IMR-90 (cell line): Measurements from ENCODE around the gene SIN3B. TPM values are rescaled to one million over a fixed set of nuclear protein-coding genes. Genes with fewer than 3 reads are reported as not detected.

Experiments
- ATAC-seq: fragments of 200-7000 bp; cut with Tn5 transposase; 2 replicates; pipeline ENCODE4 v1.9.1; 2020; ENCODE audit warnings: low read depth, mild to moderate bottlenecking, moderate library complexity
- BruUV-seq: library from RNA; stranded (reverse); fragments of 400-500 nt; replicated peaks from 2 replicates; lab custom pipeline; 2021; lab: Mats Ljungman, UMichigan
- CTCF ChIA-PET: fragments of 300-600 bp; formaldehyde crosslinking; extraction: SDS; loops from one replicate; lab custom pipeline; 2021; ENCODE audit warnings: antibody characterized with exemption; lab: Yijun Ruan, JAX
- POLR2A ChIA-PET: fragments of 300-600 bp; sonication (Branson Sonifier 250); formaldehyde crosslinking; loops from one replicate; lab custom pipeline; 2022; ENCODE audit warnings: antibody characterized with exemption; ENCODE audit not compliant: unreplicated experiment; lab: Charles Lee
- DNase-seq: peaks from one replicate; pipeline ENCODE4 v3.0.0; 2013
- H2AFZ ChIP-seq: replicated peaks from 2 replicates; pipeline ENCODE3; 2013; ENCODE audit warnings: low read length, mild to moderate bottlenecking; ENCODE audit not compliant: poor library complexity
- H2AK5ac ChIP-seq: 2 replicates; pipeline ENCODE4 v1.6.1; 2013; ENCODE audit warnings: low read depth, low read length, inconsistent platforms
- H2AK9ac ChIP-seq: replicated peaks from 2 replicates; pipeline ENCODE3; 2013; ENCODE audit warnings: mild to moderate bottlenecking, low read depth, low read length, moderate library complexity; ENCODE audit not compliant: poor library complexity
- H2BK120ac ChIP-seq: 2 replicates; pipeline ENCODE4 v1.6.1; 2013; ENCODE audit warnings: low read depth, low read length, inconsistent platforms
- H2BK15ac ChIP-seq: 3 replicates; pipeline ENCODE4 v1.6.1; 2013; ENCODE audit warnings: low read depth, low read length, inconsistent platforms
- H2BK20ac ChIP-seq: 2 replicates; pipeline ENCODE4 v1.6.1; 2013; ENCODE audit warnings: low read depth, mild to moderate bottlenecking, inconsistent platforms, low read length, moderate library complexity
- H2BK5ac ChIP-seq: 2 replicates; pipeline ENCODE4 v1.6.1; 2013; ENCODE audit warnings: mild to moderate bottlenecking, low read depth, low read length, inconsistent platforms; ENCODE audit not compliant: poor library complexity, severe bottlenecking
- H3K14ac ChIP-seq: replicated peaks from 2 replicates; pipeline ENCODE4 v1.6.1; 2013; ENCODE audit warnings: low read depth, low read length, inconsistent platforms
- H3K18ac ChIP-seq: 2 replicates; pipeline ENCODE4 v1.6.1; 2013; ENCODE audit warnings: low read depth, low read length, control low read depth
- H3K23ac ChIP-seq: 2 replicates; pipeline ENCODE4 v1.6.1; 2013; ENCODE audit warnings: low read depth, low read length, inconsistent platforms
- H3K27ac ChIP-seq: 2 replicates; pipeline ENCODE4 v1.5.1; 2013; ENCODE audit warnings: mild to moderate bottlenecking, control low read depth, low read length; ENCODE audit not compliant: insufficient read depth
- H3K27me3 ChIP-seq: 2 replicates; pipeline ENCODE4 v1.6.1; 2013; ENCODE audit warnings: low read length; ENCODE audit not compliant: control insufficient read depth, insufficient read depth
- H3K36me3 ChIP-seq: 2 replicates; pipeline ENCODE4 v1.6.1; 2013; ENCODE audit warnings: low read length, mixed read lengths; ENCODE audit not compliant: control insufficient read depth, insufficient read depth
- H3K4ac ChIP-seq: 2 replicates; pipeline ENCODE4 v1.6.1; 2013; ENCODE audit warnings: low read depth, low read length, inconsistent platforms
- H3K4me1 ChIP-seq: 2 replicates; pipeline ENCODE4 v1.6.1; 2013; ENCODE audit warnings: low read length, mixed read lengths; ENCODE audit not compliant: control insufficient read depth, insufficient read depth
- H3K4me2 ChIP-seq: 2 replicates; pipeline ENCODE4 v1.6.1; 2013; ENCODE audit warnings: low read depth, mild to moderate bottlenecking, control low read depth, low read length, moderate library complexity
- H3K4me3 ChIP-seq: 2 replicates; pipeline ENCODE4 v1.5.1; 2013; ENCODE audit warnings: low read depth, mild to moderate bottlenecking, control low read depth, low read length, moderate library complexity; ENCODE audit not compliant: insufficient read depth
- H3K56ac ChIP-seq: 2 replicates; pipeline ENCODE4 v1.6.1; 2013; ENCODE audit warnings: low read length, inconsistent platforms; ENCODE audit not compliant: insufficient read depth; ENCODE audit errors: extremely low read depth
- H3K79me1 ChIP-seq, 2 experiments: 2 replicates each; pipeline ENCODE4 v1.6.1; 2013; ENCODE audit warnings: low read length in 2 of 2, inconsistent platforms in 1 of 2, low read depth in 1 of 2
- H3K9ac ChIP-seq: 2 replicates; pipeline ENCODE4 v1.6.1; 2013; ENCODE audit warnings: low read depth, low read length, control low read depth
- H3K9me1 ChIP-seq: 2 replicates; pipeline ENCODE4 v1.6.1; 2013; ENCODE audit warnings: low read length, inconsistent platforms; ENCODE audit not compliant: insufficient read depth
- H3K9me3 ChIP-seq: 2 replicates; pipeline ENCODE4 v1.6.1; 2013; ENCODE audit warnings: low read length; ENCODE audit not compliant: control insufficient read depth, insufficient read depth
- H4K20me1 ChIP-seq: 2 replicates; pipeline ENCODE4 v1.6.1; 2013; ENCODE audit warnings: low read length, inconsistent platforms; ENCODE audit not compliant: insufficient read depth
- H4K5ac ChIP-seq: 2 replicates; pipeline ENCODE4 v1.6.1; 2013; ENCODE audit warnings: mild to moderate bottlenecking, low read depth, low read length, control low read depth
- H4K8ac ChIP-seq, 2 experiments: 2 replicates each; pipeline ENCODE4 v1.6.1; 2013; ENCODE audit warnings: low read depth in 2 of 2, low read length in 2 of 2, control low read depth in 1 of 2, inconsistent platforms in 1 of 2
- H4K91ac ChIP-seq: 2 replicates; pipeline ENCODE4 v1.6.1; 2013; ENCODE audit warnings: low read depth, low read length, inconsistent platforms; ENCODE audit not compliant: insufficient read depth
- BHLHE40 ChIP-seq: fragments of 150-350 bp; IDR thresholded peaks from 2 replicates; pipeline ENCODE4 v1.6.1; 2016; ENCODE audit warnings: mild to moderate bottlenecking, low read depth, low read length
- CEBPB ChIP-seq: IDR thresholded peaks from 2 replicates; pipeline ENCODE4 v1.6.1; 2012; ENCODE audit warnings: low read depth, low read length, improper control_type of control experiment
- CTCF ChIP-seq: conservative IDR thresholded peaks from 2 replicates; pipeline ENCODE4 v1.5.1; 2012; ENCODE audit warnings: mild to moderate bottlenecking, low read depth, low read length, improper control_type of control experiment
- POLR2A ChIP-seq: IDR thresholded peaks from 2 replicates; pipeline ENCODE4 v1.6.1; 2012; ENCODE audit warnings: mild to moderate bottlenecking, low read depth, low read length
- RCOR1 ChIP-seq: IDR thresholded peaks from 2 replicates; pipeline ENCODE4 v1.6.1; 2012; ENCODE audit warnings: mild to moderate bottlenecking, low read length, improper control_type of control experiment; ENCODE audit not compliant: insufficient replicate concordance
- WGBS, 2 experiments: methylation state at CpG; one replicate each; pipeline versions ENCODE4 v1.1.5 to v1.1.7; 2013; ENCODE audit warnings: missing lambda C conversion rate in 2 of 2; ENCODE audit not compliant: insufficient read length in 1 of 2; ENCODE audit errors: extremely low coverage in 2 of 2; 5-methylcytosine and 5-hydroxymethylcytosine counted together
- dilution Hi-C: fragments of 300-500 bp; cut with HindIII; formaldehyde crosslinking; loops from one replicate; pipeline ENCODE4 v1.14.3; 2018; ENCODE audit warnings: low sequenced_read_pairs; ENCODE audit not compliant: unreplicated experiment
- in situ Hi-C: fragments of 300-500 bp; cut with MboI; formaldehyde crosslinking; loops from 3 replicates; pipeline ENCODE4 v1.14.3; 2019; ENCODE audit warnings: low sequenced_read_pairs, inconsistent platforms, mixed read lengths
- intact Hi-C: fragments of 100-400 bp; cut with micrococcal nuclease; formaldehyde crosslinking; loops from 2 replicates; pipeline ENCODE4 v1.10.0; 2022
- polyA plus RNA-seq, 3 experiments: library from polyadenylated mRNA; depleted of rRNA; stranded (reverse); fragments of >200 nt; gene quantifications; 2 replicates each; pipeline ENCODE4 v1.2.3, GENCODE V29; 2012; ENCODE audit warnings: low replicate concordance in 1 of 3
- total RNA-seq: library from RNA; depleted of rRNA; stranded (reverse); fragments of >200 nt; gene quantifications from 2 replicates; pipeline ENCODE4 v1.2.3, GENCODE V29; 2012

SIN3B gene
- total and polyA plus RNA-seq, 2 of the 4 experiments (the other 2 are of a cell fraction), result 7.9 to 40.0 TPM

GRCh38 chr19:16921766-16922591, 92.8 kb downstream of the SIN3B start:
- no peaks in the 10 kb centered on the region; the same call in 1 of the 2 replicates for H3K4me1 ChIP-seq
- CTCF ChIA-PET, result no interaction called here
- H3K27me3 ChIP-seq, result no peaks in the 10 kb centered on the region
- ATAC-seq (no peak), DNase-seq (no peak)
- no peaks in the 10 kb centered on the region for H3K9me1 ChIP-seq
- H3K27ac ChIP-seq, result no peak overlapping the region
- BruUV-seq, result no TSS peak
- POLR2A ChIA-PET, result no interaction called here
- H3K36me3 ChIP-seq, result no peaks in the 10 kb centered on the region
- no peak overlapping the region for H2BK120ac ChIP-seq
- no peak overlapping the region for H2BK5ac ChIP-seq
- no peak overlapping the region for H3K4me2 ChIP-seq
- no peak overlapping the region for H4K91ac ChIP-seq
- no peak overlapping the region for H2BK15ac ChIP-seq
- no peak overlapping the region for H3K18ac ChIP-seq
- H4K20me1 ChIP-seq, result no peaks in the 10 kb centered on the region
- H4K8ac ChIP-seq, result no peak overlapping the region
- H3K56ac ChIP-seq, result no peak overlapping the region
- dilution Hi-C loops, result no loop called here
- no peaks in the 10 kb centered on the region for H3K79me1 ChIP-seq
- no peak overlapping the region for H3K9ac ChIP-seq
- H2AK5ac ChIP-seq, result no peak overlapping the region
- H3K9me3 ChIP-seq, result peaks cover 10% of the 10 kb centered on the region
- intact Hi-C loops, result no loop called here
- in situ Hi-C loops, result no loop called here
- H2BK20ac ChIP-seq, result no peak overlapping the region
- H4K5ac ChIP-seq, result no peak overlapping the region
- H3K4ac ChIP-seq, result no peak overlapping the region
- TF ChIP-seq CEBPB (no peak), CTCF (no peak), BHLHE40 (no peak), POLR2A (no peak), RCOR1 (no peak)
- H3K23ac ChIP-seq, result no peak overlapping the region
- H3K4me3 ChIP-seq, result no peak overlapping the region
- H2AK9ac ChIP-seq, result no peak overlapping the region
- 77% methylated on average over 6 of the region's 21 CpGs; no CpG with 5 or more reads in 1 of the 2 experiments for WGBS, 2 experiments
- no peak overlapping the region for H2AFZ ChIP-seq
- no peak overlapping the region for H3K14ac ChIP-seq
